K562 (cell line): Measurements from ENCODE around the gene ACAP2. TPM values are rescaled to one million over a fixed set of nuclear protein-coding genes. Genes with fewer than 3 reads are reported as not detected.

Experiments
- ARID4B ChIP-seq: sonication (generic); formaldehyde crosslinking; IDR thresholded peaks from 2 replicates; pipeline ENCODE4 v1.8.0; 2022; ENCODE audit warnings: mild to moderate bottlenecking, missing genetic modification reagents
- CUX1 ChIP-seq: fragments of 200-800 bp; sonication (Bioruptor generic); IDR thresholded peaks from 2 replicates; pipeline ENCODE4 v1.6.1; 2016; ENCODE audit warnings: missing genetic modification characterization, missing compliant biosample characterization
- FUS ChIP-seq: fragments of 200-400 bp; formaldehyde crosslinking; optimal IDR thresholded peaks from 2 replicates; pipeline ENCODE3; 2017; ENCODE audit warnings: low read depth, low read length
- MXD1 ChIP-seq: fragments of 250-450 bp; sonication (Bioruptor Pico); IDR thresholded peaks from 2 replicates; pipeline ENCODE4 v1.8.0; 2021; ENCODE audit warnings: borderline replicate concordance, mild to moderate bottlenecking, moderate library complexity; ENCODE audit not compliant: poor library complexity, severe bottlenecking
- TFAP4 ChIP-seq: sonication (generic); formaldehyde crosslinking; IDR thresholded peaks from 2 replicates; pipeline ENCODE4 v1.8.0; 2022; ENCODE audit warnings: missing genetic modification reagents, mild to moderate bottlenecking, moderate library complexity, borderline replicate concordance
- TOE1 ChIP-seq, 2 experiments: fragments of 450-650 bp in 1 of 2; sonication (generic) in 1 of 2; formaldehyde crosslinking in 1 of 2; IDR thresholded peaks; 2 replicates each; pipeline versions ENCODE4 v1.7.1 to v1.8.0; 2016 to 2022; ENCODE audit warnings: borderline replicate concordance in 2 of 2, mild to moderate bottlenecking in 2 of 2, antibody characterized with exemption in 1 of 2, inconsistent platforms in 1 of 2, low read depth in 1 of 2, missing genetic modification reagents in 1 of 2, moderate library complexity in 1 of 2
- ZBTB11 ChIP-seq, 3 experiments: fragments of 200-800 bp in 1 of 3; fragments of 250-450 bp in 1 of 3; fragments of 450-650 bp in 1 of 3; sonication (Bioruptor Pico) in 1 of 3; sonication (Bioruptor generic) in 1 of 3; formaldehyde crosslinking in 1 of 3; IDR thresholded peaks; 2 replicates each; pipeline versions ENCODE4 v1.6.1 to v1.8.0; 2016 to 2022; ENCODE audit warnings: mild to moderate bottlenecking in 2 of 3, missing genetic modification characterization in 2 of 3, missing compliant biosample characterization in 1 of 3, moderate library complexity in 1 of 3
- polyA plus RNA-seq, 8 experiments: library from polyadenylated mRNA; depleted of rRNA in 4 of 8; stranded (reverse) in 5 of 8; unstranded in 3 of 8; fragments of >200 nt; fragmentation: Nextera tagmentation in 2 of 8; fragmentation: Illumina TruSeq in 1 of 8; extraction: Ambion mirVana in 2 of 8; extraction: Trizol in 1 of 8; gene quantifications; 2 replicates each; pipeline versions ENCODE4 v1.2.1 to v1.2.3, GENCODE V29; 2011 to 2014; ENCODE audit warnings: inconsistent platforms in 1 of 8, missing spikeins in 1 of 8
- total RNA-seq, 7 experiments: library from RNA; depleted of rRNA in 6 of 7; stranded (reverse); fragments of >200 nt in 6 of 7; fragmentation: Illumina TruSeq in 2 of 7; extraction: Trizol in 2 of 7; gene quantifications; 2 replicates each; pipeline versions ENCODE4 v1.2.1 to v1.2.3, GENCODE V29; 2011 to 2021; ENCODE audit warnings: low replicate concordance in 1 of 7

ACAP2 gene
- total and polyA plus RNA-seq, 9 of the 15 experiments (the other 6 are each of a cell fraction or from before 2014, with no cell fraction given) = 10.6 to 52.7 (median 34.4) TPM

GRCh38 chr3:195441992-195442572 lies 738 bp downstream of the ACAP2 start (continued):
- TF ChIP-seq ARID4B (CRISPR knock-in tag) (peak; percentile 9; the same call in 1 of the 2 replicates), CUX1 (CRISPR knock-in tag) (no peak), FUS (no peak), TOE1 (IDR thresholded peaks at IDR 0.05; ENCODE audit: borderline replicate concordance) (no peak; the same call in 1 of the 2 replicates), TOE1 (CRISPR knock-in tag; IDR thresholded peaks at IDR 0.05; ENCODE audit: borderline replicate concordance, low read depth) (no peak), ZBTB11 (CRISPR knock-in tag; IDR thresholded peaks at IDR 0.05) (peak in 1 of 3 experiments; percentile 47; a peak in 2 of 6 replicates), TFAP4 (peak; percentile 56; the same call in 1 of the 2 replicates), MXD1 (CRISPR knock-in tag) (no peak)
